A673 (cell line): Measurements from ENCODE around the gene ZNF827. TPM values are rescaled to one million over a fixed set of nuclear protein-coding genes. Genes with fewer than 3 reads are reported as not detected.

Experiments
- BruUV-seq: library from RNA; stranded (reverse); fragments of 400-500 nt; replicated peaks from 2 replicates; lab custom pipeline; 2021; lab: Mats Ljungman, UMichigan
- CTCF ChIA-PET: fragments of 300-600 bp; sonication (Branson Sonifier 250); formaldehyde crosslinking; loops from one replicate; lab custom pipeline; 2022; ENCODE audit warnings: antibody characterized with exemption; lab: Charles Lee
- POLR2A ChIA-PET: fragments of 300-600 bp; sonication (Branson Sonifier 250); formaldehyde crosslinking; loops from one replicate; lab custom pipeline; 2022; ENCODE audit warnings: antibody characterized with exemption; ENCODE audit not compliant: low non-redundant PET; lab: Charles Lee
- DNase-seq: peaks from one replicate; pipeline ENCODE4 v3.0.0-alpha.2; 2015; ENCODE audit warnings: low spot score
- H3K27ac ChIP-seq: fragments of 200-600 bp; sonication (generic); 2 replicates; pipeline ENCODE4 v1.5.1; 2016; ENCODE audit warnings: mixed run types, low read depth, mild to moderate bottlenecking, mixed read lengths, antibody characterized with exemption, low read length; ENCODE audit not compliant: poor library complexity, severe bottlenecking
- H3K27me3 ChIP-seq: fragments of 200-600 bp; sonication (generic); replicated peaks from 2 replicates; pipeline ENCODE4 v1.6.1; 2017; ENCODE audit warnings: mixed run types, low read depth, mild to moderate bottlenecking, mixed read lengths, antibody characterized with exemption, low read length; ENCODE audit not compliant: insufficient read depth, poor library complexity
- H3K36me3 ChIP-seq: fragments of 200-600 bp; sonication (generic); 2 replicates; pipeline ENCODE4 v1.6.1; 2016; ENCODE audit warnings: mixed run types, mild to moderate bottlenecking, mixed read lengths, antibody characterized with exemption, low read length; ENCODE audit not compliant: insufficient read depth, poor library complexity, severe bottlenecking
- H3K4me1 ChIP-seq: fragments of 200-600 bp; sonication (generic); 2 replicates; pipeline ENCODE4 v1.6.1; 2017; ENCODE audit warnings: mixed run types, mild to moderate bottlenecking, mixed read lengths, antibody characterized with exemption, low read length; ENCODE audit not compliant: insufficient read depth, poor library complexity, severe bottlenecking
- H3K4me3 ChIP-seq: fragments of 200-600 bp; sonication (generic); 2 replicates; pipeline ENCODE4 v1.5.1; 2016; ENCODE audit warnings: low read depth, mixed run types, mild to moderate bottlenecking, mixed read lengths, low read length; ENCODE audit not compliant: poor library complexity, severe bottlenecking
- H3K9me3 ChIP-seq: fragments of 200-600 bp; sonication (generic); 2 replicates; pipeline ENCODE4 v1.6.1; 2016; ENCODE audit warnings: mixed run types, low read depth, mild to moderate bottlenecking, mixed read lengths, antibody characterized with exemption, low read length; ENCODE audit not compliant: poor library complexity, severe bottlenecking
- EZH2 ChIP-seq: fragments of 200-600 bp; sonication (generic); IDR thresholded peaks from 2 replicates; pipeline ENCODE4 v1.6.1; 2017; ENCODE audit warnings: borderline replicate concordance, low read depth, mild to moderate bottlenecking, mixed read lengths, antibody characterized with exemption, low read length; ENCODE audit not compliant: poor library complexity, severe bottlenecking
- intact Hi-C: fragments of 100-400 bp; cut with micrococcal nuclease; formaldehyde crosslinking; loops from one replicate; pipeline ENCODE4 v1.10.0; 2022; ENCODE audit not compliant: unreplicated experiment
- total RNA-seq: library from RNA; stranded (reverse); gene quantifications from 2 replicates; pipeline ENCODE4 v1.2.3, GENCODE V29; 2021
- TF ChIP-seq, protein P1 (sequence below): fragments of 300-800, 200-600 bp; sonication (generic); conservative IDR thresholded peaks from 2 replicates; pipeline ENCODE4 v1.5.1; 2017; ENCODE audit warnings: low read depth, mild to moderate bottlenecking, antibody characterized with exemption, low read length, moderate library complexity, mixed read lengths

The ZNF827 gene
- total RNA-seq, 1 experiment from 2014 or later, result 20.0 TPM

DNA sequence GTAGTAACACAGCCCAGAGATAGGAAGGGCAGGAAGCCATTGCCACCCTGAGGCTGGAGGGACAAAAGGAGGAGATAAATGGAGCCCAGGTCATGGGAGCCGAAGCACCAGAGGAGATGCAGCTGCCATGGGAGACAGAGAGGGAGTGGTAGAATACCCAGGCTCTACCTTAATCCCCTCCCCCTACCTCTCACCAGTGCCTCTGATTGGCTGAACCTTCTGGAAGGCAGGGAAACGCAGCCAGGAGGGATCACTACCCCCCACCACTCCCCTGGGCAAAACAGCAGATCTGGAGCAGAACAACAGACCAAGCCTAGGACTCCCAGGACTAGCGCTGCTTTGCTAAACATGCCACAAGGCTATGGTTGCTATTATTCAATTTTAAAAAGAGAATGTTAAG lies 114.2 kb downstream of the ZNF827 start:
- intact Hi-C loops, result no loop called here
- no peaks in the 10 kb centered on the region for H3K27me3 ChIP-seq
- no peaks in the 10 kb centered on the region for H3K4me1 ChIP-seq
- no peak overlapping the region for H3K4me3 ChIP-seq
- ChIA-PET CTCF (no interaction called here), POLR2A (no interaction called here)
- H3K27ac ChIP-seq, result no peak overlapping the region
- no peak for TF ChIP-seq EZH2
- TF ChIP-seq, protein P1, sequence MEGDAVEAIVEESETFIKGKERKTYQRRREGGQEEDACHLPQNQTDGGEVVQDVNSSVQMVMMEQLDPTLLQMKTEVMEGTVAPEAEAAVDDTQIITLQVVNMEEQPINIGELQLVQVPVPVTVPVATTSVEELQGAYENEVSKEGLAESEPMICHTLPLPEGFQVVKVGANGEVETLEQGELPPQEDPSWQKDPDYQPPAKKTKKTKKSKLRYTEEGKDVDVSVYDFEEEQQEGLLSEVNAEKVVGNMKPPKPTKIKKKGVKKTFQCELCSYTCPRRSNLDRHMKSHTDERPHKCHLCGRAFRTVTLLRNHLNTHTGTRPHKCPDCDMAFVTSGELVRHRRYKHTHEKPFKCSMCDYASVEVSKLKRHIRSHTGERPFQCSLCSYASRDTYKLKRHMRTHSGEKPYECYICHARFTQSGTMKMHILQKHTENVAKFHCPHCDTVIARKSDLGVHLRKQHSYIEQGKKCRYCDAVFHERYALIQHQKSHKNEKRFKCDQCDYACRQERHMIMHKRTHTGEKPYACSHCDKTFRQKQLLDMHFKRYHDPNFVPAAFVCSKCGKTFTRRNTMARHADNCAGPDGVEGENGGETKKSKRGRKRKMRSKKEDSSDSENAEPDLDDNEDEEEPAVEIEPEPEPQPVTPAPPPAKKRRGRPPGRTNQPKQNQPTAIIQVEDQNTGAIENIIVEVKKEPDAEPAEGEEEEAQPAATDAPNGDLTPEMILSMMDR, result no peak
- H3K36me3 ChIP-seq, result no peaks in the 10 kb centered on the region
- DNase-seq, result no peak
- H3K9me3 ChIP-seq, result no peaks in the 10 kb centered on the region
- BruUV-seq, result no TSS peak

DNA sequence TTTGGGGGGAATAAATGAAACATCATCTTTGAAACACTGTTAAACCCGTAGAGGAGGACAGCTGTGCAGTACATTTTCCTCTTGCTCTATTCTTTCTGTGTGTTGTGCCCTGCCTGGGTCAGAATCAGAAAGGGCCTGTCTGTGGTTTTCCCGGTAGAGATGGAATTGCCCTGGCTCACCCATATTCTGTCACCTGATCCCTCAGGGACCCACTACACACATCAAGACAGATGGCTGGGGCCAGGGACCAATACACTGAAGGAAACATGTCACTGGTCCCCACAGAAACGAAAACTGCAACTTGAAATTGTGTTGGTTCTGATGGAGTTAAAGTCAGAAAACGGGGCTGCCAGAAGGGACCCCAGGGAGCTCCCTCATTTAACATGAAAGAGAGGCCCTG lies 114.9 kb downstream of the ZNF827 start:
- Histone ChIP-seq H3K4me3 (no peak overlapping the region), H3K27me3 (no peaks in the 10 kb centered on the region), H3K27ac (no peak overlapping the region), H3K36me3 (no peaks in the 10 kb centered on the region), H3K9me3 (no peaks in the 10 kb centered on the region), H3K4me1 (no peaks in the 10 kb centered on the region)
- TF ChIP-seq EZH2, result no peak
- TF ChIP-seq, protein P1, result no peak
- no peak for DNase-seq
- intact Hi-C loops, result no loop called here
- ChIA-PET POLR2A (no interaction called here), CTCF (no interaction called here)
- no TSS peak for BruUV-seq

GRCh38 chr4:145822581-145822980 lies 116.0 kb downstream of the ZNF827 start:
- DNase-seq, result no peak
- CTCF ChIA-PET, result no interaction called here

More at GRCh38 chr4:145822581-145822980, 116.0 kb downstream of the ZNF827 start:
- no peaks in the 10 kb centered on the region for H3K27me3 ChIP-seq
- H3K27ac ChIP-seq, result no peak overlapping the region
- intact Hi-C loops, result no loop called here
- H3K36me3 ChIP-seq, result no peaks in the 10 kb centered on the region
- BruUV-seq, result no TSS peak
- POLR2A ChIA-PET, result no interaction called here
- no peak overlapping the region for H3K4me3 ChIP-seq
- H3K9me3 ChIP-seq, result no peaks in the 10 kb centered on the region
- no peaks in the 10 kb centered on the region for H3K4me1 ChIP-seq
- TF ChIP-seq EZH2, result no peak
- TF ChIP-seq, protein P1, result no peak
